Measurements from ENCODE around the gene PRSS53.

PRSS53 gene

GRCh38 chr16:31078597-31079341, 10.0 kb downstream of the PRSS53 start:
- H3K4me1 Mint-ChIP-seq = peaks cover 72% of the 10 kb centered on the region
- H3K9me3 Mint-ChIP-seq = no peaks in the 10 kb centered on the region
- DNase-seq (no peak), ATAC-seq (no peak)
- no peak overlapping the region for H3K27ac Mint-ChIP-seq
- no peak overlapping the region for H3K4me3 Mint-ChIP-seq
- no peaks in the 10 kb centered on the region for H3K27me3 Mint-ChIP-seq

DNA sequence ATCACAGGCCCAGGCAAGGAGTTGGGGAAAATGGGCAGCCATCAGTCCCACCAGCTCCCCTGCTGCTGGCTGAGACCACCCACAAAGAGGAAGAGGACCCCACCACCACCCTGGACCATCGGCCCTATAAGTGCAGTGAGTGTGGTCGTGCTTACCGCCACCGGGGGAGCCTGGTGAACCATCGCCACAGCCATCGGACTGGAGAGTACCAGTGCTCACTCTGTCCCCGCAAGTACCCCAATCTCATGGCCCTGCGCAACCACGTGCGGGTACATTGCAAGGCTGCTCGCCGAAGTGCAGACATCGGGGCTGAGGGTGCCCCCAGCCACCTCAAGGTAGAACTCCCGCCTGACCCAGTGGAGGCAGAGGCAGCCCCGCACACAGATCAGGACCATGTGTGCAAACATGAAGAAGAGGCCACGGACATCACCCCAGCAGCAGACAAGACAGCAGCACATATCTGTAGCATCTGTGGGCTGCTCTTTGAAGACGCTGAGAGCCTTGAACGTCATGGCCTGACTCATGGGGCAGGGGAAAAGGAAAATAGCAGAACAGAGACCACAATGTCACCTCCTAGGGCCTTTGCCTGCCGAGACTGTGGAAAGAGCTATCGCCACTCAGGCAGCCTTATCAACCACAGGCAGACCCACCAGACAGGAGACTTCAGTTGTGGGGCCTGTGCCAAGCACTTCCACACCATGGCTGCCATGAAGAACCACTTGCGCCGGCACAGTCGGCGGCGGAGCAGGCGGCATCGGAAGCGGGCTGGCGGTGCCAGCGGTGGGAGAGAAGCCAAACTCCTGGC, 10.9 kb downstream of the PRSS53 start:
- Mint-ChIP-seq H3K27me3 (no peaks in the 10 kb centered on the region), H3K4me3 (no peak overlapping the region), H3K27ac (peak overlapping the region in 1 of 2 donors; percentile 60), H3K9me3 (no peaks in the 10 kb centered on the region), H3K4me1 (peaks cover 73% of the 10 kb centered on the region)
- DNase-seq (no peak), ATAC-seq (no peak)

GRCh38 chr16:31077024-31077423, 11.7 kb downstream of the PRSS53 start:
- DNase-seq = no peak
- H3K27me3 Mint-ChIP-seq = no peaks in the 10 kb centered on the region
- H3K27ac Mint-ChIP-seq = no peak overlapping the region
- peaks cover 76% of the 10 kb centered on the region for H3K4me1 Mint-ChIP-seq
- no peaks in the 10 kb centered on the region for H3K9me3 Mint-ChIP-seq
- no peak for ATAC-seq
- no peak overlapping the region for H3K4me3 Mint-ChIP-seq

DNA sequence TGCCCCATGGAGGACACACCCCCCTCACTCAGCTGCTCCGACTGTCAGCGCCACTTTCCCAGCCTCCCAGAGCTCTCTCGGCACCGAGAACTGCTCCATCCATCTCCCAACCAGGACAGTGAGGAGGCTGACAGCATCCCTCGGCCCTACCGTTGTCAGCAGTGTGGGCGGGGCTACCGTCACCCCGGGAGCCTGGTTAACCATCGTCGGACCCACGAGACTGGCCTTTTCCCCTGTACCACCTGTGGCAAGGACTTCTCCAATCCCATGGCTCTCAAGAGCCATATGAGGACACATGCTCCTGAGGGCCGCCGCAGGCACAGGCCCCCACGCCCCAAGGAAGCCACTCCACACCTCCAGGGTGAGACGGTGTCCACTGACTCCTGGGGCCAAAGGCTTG, 12.4 kb downstream of the PRSS53 start:
- Mint-ChIP-seq H3K27ac (no peak overlapping the region), H3K27me3 (no peaks in the 10 kb centered on the region), H3K4me3 (no peak overlapping the region), H3K4me1 (peaks cover 77% of the 10 kb centered on the region), H3K9me3 (no peaks in the 10 kb centered on the region)
- DNase-seq (no peak), ATAC-seq (no peak)

DNA sequence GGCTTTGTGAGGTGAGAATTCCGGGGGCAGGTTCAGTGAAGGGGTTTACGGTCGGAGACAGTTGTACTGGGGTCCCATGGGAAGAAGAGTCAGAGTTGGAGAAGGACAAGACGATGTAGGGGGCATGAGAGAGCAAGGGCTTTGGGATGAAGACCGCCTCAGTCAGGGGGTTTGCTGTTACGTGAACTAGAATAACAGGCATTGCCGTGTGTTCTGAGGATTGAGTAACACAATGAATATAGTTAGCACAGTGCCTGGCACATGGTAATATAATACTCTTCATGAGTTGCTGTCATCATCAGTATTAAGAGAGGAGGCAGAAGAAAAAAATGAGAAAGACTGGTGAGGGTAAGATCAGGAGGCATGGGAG, 13.9 kb downstream of the PRSS53 start:
- Mint-ChIP-seq H3K4me3 (peak overlapping the region; percentile 86 to 95), H3K4me1 (peaks cover 62% of the 10 kb centered on the region), H3K27ac (peak overlapping the region; percentile 96), H3K9me3 (no peaks in the 10 kb centered on the region), H3K27me3 (no peaks in the 10 kb centered on the region)
- no peak for DNase-seq
- no peak for ATAC-seq

DNA sequence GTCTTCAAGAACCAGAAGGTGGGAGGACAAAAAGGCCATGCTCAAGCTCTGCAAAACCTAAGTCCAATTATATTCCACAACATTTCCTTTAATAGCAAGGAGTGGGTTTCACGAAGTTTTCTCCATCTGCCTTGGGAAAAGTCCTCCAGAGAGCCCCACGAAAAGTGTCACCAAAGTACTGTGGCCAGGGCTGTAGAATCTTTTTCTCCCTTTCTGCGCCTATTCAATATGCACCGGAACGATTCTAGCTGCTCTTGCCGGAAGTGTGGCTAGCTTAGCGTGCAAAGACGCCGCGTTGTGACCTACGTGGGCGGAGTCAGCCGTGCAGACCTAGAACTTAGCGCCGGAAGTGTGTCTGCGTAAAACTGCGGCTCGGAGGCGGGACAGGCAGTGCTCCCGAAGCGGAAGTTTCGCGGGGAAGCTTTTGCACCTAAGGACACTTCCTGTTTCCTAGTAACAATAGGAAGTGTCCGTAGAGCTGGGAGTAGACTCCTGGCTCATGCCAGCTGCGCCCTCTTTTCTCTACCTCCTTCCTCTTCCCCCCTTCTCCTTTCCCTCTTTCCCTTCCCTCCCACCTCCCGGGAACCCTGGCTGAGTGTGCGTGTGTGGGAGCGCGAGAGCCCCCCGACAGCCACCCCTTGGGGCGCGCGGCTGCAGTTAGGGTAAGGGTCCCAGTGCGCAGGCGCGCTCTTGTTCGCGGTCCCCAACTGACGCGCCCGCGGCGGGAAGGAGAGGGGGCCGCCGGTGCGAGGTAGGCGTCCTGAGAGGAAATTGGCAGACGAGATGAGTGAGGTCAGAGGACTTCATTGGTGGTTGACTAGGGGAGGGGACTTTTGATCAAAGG, 14.6 kb downstream of the PRSS53 start, which contains the start of the genes ZNF646 and ZNF668:
Gene ZNF646 (plus strand): TSS at position 453 of the 844 bp plus-strand sequence. CDS start 1,903 bp downstream, outside the sequence.
Gene ZNF668 (minus strand): TSS at position 271 of the 844 bp plus-strand sequence. CDS start 9,781 bp downstream, outside the sequence.
- peak; percentile 88 for ATAC-seq
- peak; percentile 95 to 99 for DNase-seq
- Mint-ChIP-seq H3K27me3 (no peaks in the 10 kb centered on the region), H3K27ac (peak within 1 kb of the TSS; percentile 96 to 97), H3K4me3 (peak within 1 kb of the TSS; percentile 86 to 95), H3K9me3 (no peaks in the 10 kb centered on the region), H3K4me1 (peaks cover 59% of the 10 kb centered on the region)

DNA sequence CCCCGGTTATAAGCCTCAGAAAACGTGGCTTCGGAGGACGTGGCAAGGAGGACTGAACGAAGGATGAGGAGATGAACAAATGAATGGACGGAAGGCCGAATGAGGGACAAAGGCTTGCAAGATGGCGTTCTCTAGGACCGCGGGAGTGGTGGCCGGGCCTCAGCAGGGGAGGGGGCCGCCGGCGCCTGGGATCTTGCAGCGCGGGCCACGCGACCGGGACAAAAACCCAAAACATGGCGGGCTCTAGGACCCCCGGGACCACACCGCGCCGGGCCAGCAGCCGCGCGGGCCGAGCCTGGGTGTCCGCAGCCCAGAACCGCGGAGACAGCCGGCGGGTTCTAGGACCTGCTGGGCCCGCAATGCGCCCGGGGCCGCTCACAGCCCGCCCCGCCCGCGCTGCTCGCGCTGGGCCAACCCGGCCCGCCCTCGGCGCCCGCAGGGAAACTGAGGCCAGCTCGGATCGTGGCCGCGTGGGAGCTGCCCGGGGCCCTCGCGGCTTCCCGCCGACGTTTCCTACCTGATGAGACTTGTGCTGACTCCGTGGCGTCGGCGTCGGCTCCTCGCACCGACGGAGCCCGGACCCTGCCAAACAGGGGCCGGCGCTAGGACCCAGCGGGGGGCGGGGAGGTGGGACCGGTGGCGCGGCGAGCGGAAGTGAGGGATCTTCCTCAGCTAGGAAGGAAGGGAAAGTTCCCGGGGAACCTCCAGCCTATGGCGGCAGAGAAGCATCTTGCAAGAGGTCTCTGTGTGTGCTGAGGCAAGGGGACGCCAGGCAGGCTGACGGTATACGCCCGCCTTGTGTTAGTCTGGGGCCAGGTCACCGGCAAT, 15.4 kb downstream of the PRSS53 start:
- ATAC-seq = peak; percentile 76
- H3K4me1 Mint-ChIP-seq = peaks cover 58% of the 10 kb centered on the region
- H3K27me3 Mint-ChIP-seq = no peaks in the 10 kb centered on the region
- no peaks in the 10 kb centered on the region for H3K9me3 Mint-ChIP-seq
- H3K4me3 Mint-ChIP-seq = peak overlapping the region; percentile 86 to 95
- H3K27ac Mint-ChIP-seq = peak overlapping the region; percentile 95 to 97
- DNase-seq = peak; percentile 87 to 90

DNA sequence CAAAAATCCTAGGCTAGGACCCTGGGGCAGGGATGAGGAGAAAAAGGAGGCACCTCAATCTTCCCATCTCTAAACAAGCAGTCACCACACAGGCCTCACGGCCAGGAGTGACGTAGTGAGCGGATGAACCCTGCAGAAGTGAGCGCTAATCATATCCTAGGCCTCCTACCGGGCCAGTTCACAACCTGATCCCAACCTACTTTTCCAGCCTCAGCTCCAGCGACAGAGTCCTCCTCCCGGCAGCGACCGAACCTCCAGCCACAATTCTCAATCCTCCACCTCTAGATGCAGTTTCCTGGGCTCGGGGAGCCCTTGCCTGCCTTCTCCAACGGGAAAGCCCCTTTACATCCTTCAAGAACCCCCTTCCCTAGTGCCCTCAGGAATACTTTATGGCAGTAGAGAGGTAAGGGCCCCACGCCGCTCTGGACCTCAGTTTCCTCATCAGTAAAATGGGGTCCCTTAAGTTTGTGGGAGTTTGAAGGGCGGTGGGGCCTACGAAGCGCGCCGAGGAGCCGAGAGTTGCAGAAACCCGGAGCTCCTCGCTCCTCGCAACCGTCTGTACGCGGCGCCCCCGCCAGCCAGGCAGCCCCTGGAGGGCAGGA, 16.1 kb downstream of the PRSS53 start:
- DNase-seq = no peak
- Mint-ChIP-seq H3K4me1 (peaks cover 56% of the 10 kb centered on the region), H3K27me3 (no peaks in the 10 kb centered on the region), H3K27ac (peak overlapping the region; percentile 92 to 96), H3K9me3 (no peaks in the 10 kb centered on the region), H3K4me3 (peak overlapping the region; percentile 86 to 95)
- ATAC-seq = peak; percentile 1

GRCh38 chr16:31071861-31072260, 16.9 kb downstream of the PRSS53 start:
- H3K27me3 Mint-ChIP-seq = no peaks in the 10 kb centered on the region
- ATAC-seq (no peak), DNase-seq (no peak)
- H3K27ac Mint-ChIP-seq = peak overlapping the region in 1 of 2 donors; percentile 96
- peak overlapping the region; percentile 86 to 95 for H3K4me3 Mint-ChIP-seq
- peaks cover 54% of the 10 kb centered on the region for H3K4me1 Mint-ChIP-seq
- H3K9me3 Mint-ChIP-seq = no peaks in the 10 kb centered on the region

- H3K4me1 Mint-ChIP-seq = peaks cover 62% of the 10 kb centered on the region
- DNase-seq (no peak), ATAC-seq (no peak)
- no peaks in the 10 kb centered on the region for H3K27me3 Mint-ChIP-seq
- no peaks in the 10 kb centered on the region for H3K9me3 Mint-ChIP-seq
- H3K27ac Mint-ChIP-seq = no peak overlapping the region
- no peak overlapping the region for H3K4me3 Mint-ChIP-seq
Observed at GRCh38 chr16:31067342-31067741, 21.4 kb downstream of the PRSS53 start.

- H3K9me3 Mint-ChIP-seq = no peaks in the 10 kb centered on the region
- peak overlapping the region; percentile 53 to 74 for H3K27ac Mint-ChIP-seq
- no peaks in the 10 kb centered on the region for H3K27me3 Mint-ChIP-seq
- peak; percentile 66 for ATAC-seq
- H3K4me1 Mint-ChIP-seq = peaks cover 52% of the 10 kb centered on the region
- no peak for DNase-seq
- H3K4me3 Mint-ChIP-seq = peak overlapping the region; percentile 66 to 69
Observed at GRCh38 chr16:31064882-31065461, 23.8 kb downstream of the PRSS53 start.

- peak overlapping the region; percentile 66 to 69 for H3K4me3 Mint-ChIP-seq
- H3K27ac Mint-ChIP-seq = peak overlapping the region; percentile 40 to 68
- DNase-seq (no peak), ATAC-seq (peak; percentile 61)
- no peaks in the 10 kb centered on the region for H3K9me3 Mint-ChIP-seq
- H3K27me3 Mint-ChIP-seq = no peaks in the 10 kb centered on the region
- peaks cover 47% of the 10 kb centered on the region for H3K4me1 Mint-ChIP-seq
Observed at GRCh38 chr16:31063843-31064611, 24.7 kb downstream of the PRSS53 start.

GRCh38 chr16:31063495-31063842, 25.3 kb downstream of the PRSS53 start:
- ATAC-seq = no peak
- no peak for DNase-seq
- no peaks in the 10 kb centered on the region for H3K27me3 Mint-ChIP-seq
- peaks cover 42% of the 10 kb centered on the region for H3K4me1 Mint-ChIP-seq
- no peak overlapping the region for H3K4me3 Mint-ChIP-seq
- H3K27ac Mint-ChIP-seq = peak overlapping the region in 1 of 2 donors; percentile 80
- no peaks in the 10 kb centered on the region for H3K9me3 Mint-ChIP-seq

All from stimulated activated naive CD8-positive, alpha-beta T cell treated with anti-CD3 and anti-CD28 coated beads, Interleukin-15, amount 100 ng/mL, for 72 hours (primary cell).